ENCODE measurements around the gene RS1.

RS1 gene

DNA sequence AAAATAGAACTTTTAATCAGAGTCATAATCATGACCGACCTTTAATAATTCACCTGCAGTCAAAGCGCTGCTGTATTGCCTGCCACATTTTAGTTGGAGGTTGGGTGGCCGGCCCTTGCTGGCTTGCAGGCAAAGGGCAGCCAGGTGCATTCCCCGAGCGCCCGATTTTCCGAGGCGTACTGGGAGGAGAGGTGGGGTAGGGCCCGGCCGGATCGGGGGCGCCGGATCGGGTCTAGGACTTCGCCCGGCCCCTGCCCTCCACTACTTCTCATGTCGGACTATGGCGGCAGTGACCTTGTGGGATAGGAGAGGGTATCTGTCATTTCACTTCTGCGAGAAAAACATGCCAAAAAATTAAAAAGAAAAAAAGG is 2.5 kb upstream of the RS1 start:
- peak overlapping the region; percentile 45 for H3K4me3 ChIP-seq (ENCODE audit: low read depth, low read length)
- TF ChIP-seq, protein P1, sequence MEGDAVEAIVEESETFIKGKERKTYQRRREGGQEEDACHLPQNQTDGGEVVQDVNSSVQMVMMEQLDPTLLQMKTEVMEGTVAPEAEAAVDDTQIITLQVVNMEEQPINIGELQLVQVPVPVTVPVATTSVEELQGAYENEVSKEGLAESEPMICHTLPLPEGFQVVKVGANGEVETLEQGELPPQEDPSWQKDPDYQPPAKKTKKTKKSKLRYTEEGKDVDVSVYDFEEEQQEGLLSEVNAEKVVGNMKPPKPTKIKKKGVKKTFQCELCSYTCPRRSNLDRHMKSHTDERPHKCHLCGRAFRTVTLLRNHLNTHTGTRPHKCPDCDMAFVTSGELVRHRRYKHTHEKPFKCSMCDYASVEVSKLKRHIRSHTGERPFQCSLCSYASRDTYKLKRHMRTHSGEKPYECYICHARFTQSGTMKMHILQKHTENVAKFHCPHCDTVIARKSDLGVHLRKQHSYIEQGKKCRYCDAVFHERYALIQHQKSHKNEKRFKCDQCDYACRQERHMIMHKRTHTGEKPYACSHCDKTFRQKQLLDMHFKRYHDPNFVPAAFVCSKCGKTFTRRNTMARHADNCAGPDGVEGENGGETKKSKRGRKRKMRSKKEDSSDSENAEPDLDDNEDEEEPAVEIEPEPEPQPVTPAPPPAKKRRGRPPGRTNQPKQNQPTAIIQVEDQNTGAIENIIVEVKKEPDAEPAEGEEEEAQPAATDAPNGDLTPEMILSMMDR (IDR thresholded peaks at IDR 0.05; ENCODE audit: borderline replicate concordance, insufficient read depth, low read depth, low read length), result no peak

- no peak overlapping the region for H3K4me3 ChIP-seq (ENCODE audit: low read depth, low read length)
- TF ChIP-seq, protein P1 (IDR thresholded peaks at IDR 0.05; ENCODE audit: borderline replicate concordance, insufficient read depth, low read depth, low read length), result no peak
These were observed 3.7 kb downstream of the RS1 start for GRCh38 chrX:18668071-18668835.

DNA sequence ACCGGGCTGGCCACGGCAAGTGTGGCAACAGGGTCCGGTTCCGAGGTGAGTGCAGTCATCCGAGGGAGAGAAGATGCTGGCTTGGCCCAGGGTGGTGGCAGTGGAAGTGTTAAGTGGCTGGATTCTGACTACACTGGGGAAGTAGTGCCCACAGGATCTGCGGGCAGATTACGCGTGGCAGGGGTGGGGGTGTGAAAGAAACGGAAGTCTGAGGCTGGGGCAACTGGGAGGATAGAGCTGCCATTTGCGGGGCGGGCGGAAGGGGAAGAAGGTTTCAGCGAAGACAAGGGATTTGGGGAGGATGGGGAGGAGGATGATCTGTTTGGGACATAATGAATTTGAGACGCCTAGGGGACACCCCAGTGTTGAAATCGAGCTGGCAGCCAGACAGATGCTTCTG is 5.3 kb downstream of the RS1 start:
- TF ChIP-seq, protein P1 (IDR thresholded peaks at IDR 0.05; ENCODE audit: borderline replicate concordance, insufficient read depth, low read depth, low read length), result no peak
- H3K4me3 ChIP-seq (ENCODE audit: low read depth, low read length), result no peak overlapping the region

DNA sequence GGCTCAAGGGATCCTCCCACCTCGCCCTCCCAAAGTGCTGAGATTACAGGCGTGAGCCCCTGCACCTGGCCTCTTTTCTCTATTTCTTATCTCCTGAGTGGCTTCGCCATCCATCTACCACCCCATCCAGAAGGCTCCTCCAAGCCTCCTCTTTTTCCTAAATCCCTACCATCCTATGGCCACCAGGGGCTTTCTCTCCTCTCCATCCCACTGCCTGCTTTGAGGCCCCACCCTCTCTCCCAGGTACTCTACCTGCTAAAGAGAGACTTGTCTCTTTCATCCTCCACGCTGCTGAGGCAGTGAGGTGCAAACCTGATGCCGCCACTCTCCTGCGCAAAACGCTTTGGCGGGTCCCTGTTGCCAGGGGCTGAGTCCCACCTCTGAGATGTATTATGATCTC is 7.0 kb downstream of the RS1 start:
- H3K4me3 ChIP-seq (ENCODE audit: low read depth, low read length), result no peak overlapping the region
- TF ChIP-seq, protein P1 (IDR thresholded peaks at IDR 0.05; ENCODE audit: borderline replicate concordance, insufficient read depth, low read depth, low read length), result no peak

- no peak overlapping the region for H3K4me3 ChIP-seq (ENCODE audit: low read depth, low read length)
- TF ChIP-seq, protein P1 (IDR thresholded peaks at IDR 0.05; ENCODE audit: borderline replicate concordance, insufficient read depth, low read depth, low read length), result no peak
These were observed 10.6 kb downstream of the RS1 start for GRCh38 chrX:18661273-18661672.

DNA sequence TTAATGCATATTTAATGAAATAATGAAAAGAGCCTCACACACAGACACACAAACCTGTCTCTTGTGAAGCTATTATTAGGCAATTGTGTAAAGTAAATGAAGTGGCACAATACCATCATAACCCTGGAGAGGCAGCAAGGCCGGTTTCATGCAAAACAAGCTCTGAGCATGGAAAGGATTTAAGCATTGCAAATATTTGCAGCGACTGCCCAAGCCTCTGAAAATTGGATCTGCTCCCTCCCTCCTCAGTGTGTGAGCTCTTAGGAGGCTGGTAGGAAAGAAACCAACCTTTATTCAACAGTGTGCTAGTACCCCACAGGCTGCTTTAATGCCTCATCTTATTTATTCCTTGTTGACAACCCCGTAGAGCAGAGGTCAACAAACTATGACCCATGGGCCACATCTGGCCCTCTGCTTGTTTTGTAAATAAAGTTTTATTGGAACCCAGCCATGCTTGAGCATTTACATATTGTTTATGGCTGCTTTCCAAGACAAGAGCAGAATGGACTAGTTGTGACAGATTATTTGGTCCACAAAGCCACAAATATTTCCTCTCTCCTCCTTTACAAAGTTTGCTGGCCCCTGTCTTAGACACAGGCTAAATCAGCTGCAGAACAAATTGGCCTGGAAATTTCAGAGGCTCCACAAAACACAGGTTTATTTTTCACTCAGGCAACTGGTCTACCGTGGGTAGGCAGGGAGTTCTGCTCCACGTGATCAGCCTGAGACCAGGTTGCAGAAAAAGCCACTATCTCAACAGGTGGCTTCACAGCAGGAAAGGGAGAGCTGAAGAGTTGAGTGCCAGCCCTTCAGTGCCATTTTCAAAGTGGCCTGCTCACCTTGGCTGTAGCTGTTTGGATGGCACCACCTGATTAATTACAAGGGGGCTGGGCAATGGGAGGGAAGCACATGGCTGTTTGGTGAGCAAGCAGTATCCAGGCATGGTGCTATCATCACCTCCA is 16.8 kb downstream of the RS1 start:
- TF ChIP-seq, protein P1 (IDR thresholded peaks at IDR 0.05; ENCODE audit: borderline replicate concordance, insufficient read depth, low read depth, low read length), result no peak
- H3K4me3 ChIP-seq (ENCODE audit: low read depth, low read length), result no peak overlapping the region
